Choroid plexus epithelial cell (primary cell): ENCODE results near the gene SPECC1L.

Source experiments
- DNase-seq: peaks from one replicate; pipeline ENCODE4 v3.0.0-alpha.2; 2010; ENCODE audit warnings: low read depth
- H3K4me3 ChIP-seq: 2 replicates; pipeline ENCODE4 v1.5.1; 2011; ENCODE audit warnings: low read depth, mild to moderate bottlenecking, control low read depth, low read length, moderate library complexity
- CTCF ChIP-seq: conservative IDR thresholded peaks from 2 replicates; pipeline ENCODE4 v1.5.1; 2011; ENCODE audit warnings: low read depth, mild to moderate bottlenecking, control low read depth, inconsistent platforms, low read length, moderate library complexity

The SPECC1L gene

GRCh38 chr22:24408630-24409029 is 138.0 kb downstream of the SPECC1L start:
- no peak overlapping the region for H3K4me3 ChIP-seq
- TF ChIP-seq CTCF: no peak
- no peak for DNase-seq

GRCh38 chr22:24409707-24410106 is 139.1 kb downstream of the SPECC1L start:
- no peak for TF ChIP-seq CTCF
- no peak overlapping the region for H3K4me3 ChIP-seq
- peak; percentile 36 for DNase-seq

GRCh38 chr22:24410110-24410856 is 139.7 kb downstream of the SPECC1L start:
- DNase-seq: peak; percentile 57
- H3K4me3 ChIP-seq: no peak overlapping the region
- no peak for TF ChIP-seq CTCF

GRCh38 chr22:24411256-24412004 is 140.8 kb downstream of the SPECC1L start:
- TF ChIP-seq CTCF: no peak
- H3K4me3 ChIP-seq: no peak overlapping the region
- no peak for DNase-seq

- TF ChIP-seq CTCF: no peak
- no peak overlapping the region for H3K4me3 ChIP-seq
- DNase-seq: no peak
These were observed 141.6 kb downstream of the SPECC1L start for GRCh38 chr22:24412274-24412673.

GRCh38 chr22:24413271-24413670 is 142.6 kb downstream of the SPECC1L start:
- no peak overlapping the region for H3K4me3 ChIP-seq
- no peak for DNase-seq
- TF ChIP-seq CTCF: no peak
